ENCODE data around the gene TPGS1. TPM values are rescaled to one million over a fixed set of nuclear protein-coding genes. Genes with fewer than 3 reads are reported as not detected.

TPGS1 gene
- total RNA-seq, 2 donors from 2014 or later, result 13.3 to 14.4 TPM

GRCh38 chr19:460877-461720 is 46.2 kb upstream of the TPGS1 start, which contains the start of gene SHC2:
Gene SHC2 (minus strand): TSS chr19:461033. CDS start chr19:460996, 37 bp downstream.
- Histone ChIP-seq H3K9ac (ENCODE audit: low read depth in 2 of 2, low read length in 2 of 2) (peak within 1 kb of the TSS; percentile 3 to 73), H3K9me3 (no peaks in the 10 kb centered on the region), H3K27me3 (no peaks in the 10 kb centered on the region), H3K27ac (peak within 1 kb of the TSS; percentile 65), H3K4me3 (peak within 1 kb of the TSS; percentile 57), H3K36me3 (no peaks in the 10 kb centered on the region), H3K4me1 (no peaks in the 10 kb centered on the region)
- no peak for DNase-seq
- intact Hi-C loops (cut with DNase I), result no loop called here
- TF ChIP-seq CTCF (IDR thresholded peaks at IDR 0.05), result no peak

- H3K36me3 ChIP-seq, result no peaks in the 10 kb centered on the region
- peak overlapping the region in 1 of 2 donors; percentile 5 for H3K9ac ChIP-seq (ENCODE audit: low read depth in 2 of 2, low read length in 2 of 2)
- H3K27me3 ChIP-seq, result no peaks in the 10 kb centered on the region
- peak overlapping the region; percentile 6 for H3K4me3 ChIP-seq
- intact Hi-C loops (cut with DNase I), result no loop called here
- TF ChIP-seq CTCF (IDR thresholded peaks at IDR 0.05), result no peak
- no peaks in the 10 kb centered on the region for H3K4me1 ChIP-seq
- no peak overlapping the region for H3K27ac ChIP-seq
- DNase-seq, result peak; percentile 72
- no peaks in the 10 kb centered on the region for H3K9me3 ChIP-seq
Observed at GRCh38 chr19:461721-462551, 45.4 kb upstream of the TPGS1 start.

- Histone ChIP-seq H3K9ac (ENCODE audit: low read depth in 2 of 2, low read length in 2 of 2) (no peak overlapping the region), H3K36me3 (no peaks in the 10 kb centered on the region), H3K27ac (no peak overlapping the region), H3K9me3 (no peaks in the 10 kb centered on the region), H3K4me1 (no peaks in the 10 kb centered on the region), H3K4me3 (no peak overlapping the region), H3K27me3 (no peaks in the 10 kb centered on the region)
- no peak for DNase-seq
- TF ChIP-seq CTCF (IDR thresholded peaks at IDR 0.05), result no peak
- intact Hi-C loops (cut with DNase I), result no loop called here
Observed at GRCh38 chr19:463483-464207, 43.7 kb upstream of the TPGS1 start.

DNA sequence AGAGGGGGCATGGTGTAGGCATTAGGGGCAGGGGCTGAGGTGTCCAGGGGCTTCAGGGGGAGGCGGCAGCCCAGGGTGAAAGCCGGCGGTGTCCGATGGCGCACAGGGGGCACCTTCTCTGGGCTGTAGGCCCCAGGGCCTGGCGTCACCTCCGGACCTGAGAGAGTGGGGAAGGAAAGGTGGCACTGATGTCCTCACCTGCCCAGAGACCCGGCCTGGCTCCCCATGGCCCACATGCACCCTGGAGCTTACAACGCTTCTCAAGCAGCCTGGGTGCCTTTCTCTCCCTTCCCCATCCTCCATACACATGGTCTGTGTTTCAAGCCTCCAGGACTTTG is 43.1 kb upstream of the TPGS1 start:
- no peak overlapping the region for H3K27ac ChIP-seq
- H3K9ac ChIP-seq (ENCODE audit: low read depth in 2 of 2, low read length in 2 of 2), result no peak overlapping the region
- no peaks in the 10 kb centered on the region for H3K9me3 ChIP-seq
- no peaks in the 10 kb centered on the region for H3K36me3 ChIP-seq
- no peaks in the 10 kb centered on the region for H3K4me1 ChIP-seq
- no peaks in the 10 kb centered on the region for H3K27me3 ChIP-seq
- intact Hi-C loops (cut with DNase I), result no loop called here
- no peak overlapping the region for H3K4me3 ChIP-seq
- no peak for DNase-seq
- no peak for TF ChIP-seq CTCF (IDR thresholded peaks at IDR 0.05)

All from colonic mucosa (tissue), 4 donors.